ENCODE measurements around the gene SYNE2.

Gene SYNE2

DNA sequence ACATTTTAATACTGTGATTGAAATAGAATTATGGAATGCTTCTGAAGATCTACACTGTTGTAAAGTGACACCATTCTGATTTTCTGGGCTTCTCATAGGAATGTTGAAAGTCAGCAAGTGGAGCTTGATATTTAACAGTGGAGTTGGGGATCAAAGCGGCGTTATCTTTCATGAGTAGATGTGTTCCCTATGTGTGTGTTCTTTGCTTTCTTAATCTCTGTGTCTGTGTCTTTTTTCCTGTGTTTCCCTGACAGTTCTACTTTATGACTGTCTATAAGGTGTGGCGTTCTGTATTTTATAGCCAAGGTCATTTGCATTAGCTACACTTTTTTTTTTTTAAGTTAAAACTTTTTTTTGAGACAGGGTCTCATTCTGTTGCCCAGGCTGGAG, 24.7 kb downstream of the SYNE2 start:
- DNase-seq, result no peak

DNA sequence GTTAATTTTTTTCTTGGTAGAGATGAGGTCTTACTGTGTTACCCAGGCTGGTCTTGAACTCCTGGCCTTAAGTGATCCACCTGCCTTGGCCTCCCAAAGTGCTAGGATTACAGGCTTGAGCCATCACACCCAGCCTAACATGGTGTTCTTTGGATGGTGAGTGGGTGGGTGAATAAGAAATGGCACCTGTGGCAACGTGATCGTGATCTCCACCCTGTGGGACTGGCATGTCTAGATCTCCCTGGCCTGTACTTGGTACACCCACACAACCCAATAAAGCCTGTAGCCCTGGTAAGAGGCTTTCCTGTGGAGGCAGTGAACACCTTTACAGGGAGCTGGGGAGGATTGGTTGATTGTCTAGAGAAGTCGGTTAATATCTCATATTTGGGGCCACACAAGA, 25.2 kb downstream of the SYNE2 start:
- no peak for DNase-seq

DNA sequence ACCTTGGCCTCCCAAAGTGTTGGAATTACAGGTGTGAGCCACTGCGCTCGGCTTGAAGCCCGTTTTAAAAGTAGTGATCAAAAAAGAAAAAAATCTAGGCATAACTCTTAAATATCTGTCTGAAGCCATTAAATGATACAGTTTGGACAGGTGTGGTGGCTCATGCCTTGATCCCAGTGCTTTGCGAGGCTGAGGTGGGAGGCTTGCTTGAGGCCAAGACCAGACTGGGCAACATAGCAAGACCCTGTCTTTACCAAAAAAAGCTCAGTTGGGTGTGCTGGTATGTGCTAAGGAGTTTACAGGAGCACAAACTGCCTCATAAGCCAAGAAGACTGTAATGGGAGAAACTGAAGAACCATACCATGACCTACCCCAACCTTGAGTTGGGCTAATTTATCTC, 26.0 kb downstream of the SYNE2 start:
- DNase-seq, result no peak

DNA sequence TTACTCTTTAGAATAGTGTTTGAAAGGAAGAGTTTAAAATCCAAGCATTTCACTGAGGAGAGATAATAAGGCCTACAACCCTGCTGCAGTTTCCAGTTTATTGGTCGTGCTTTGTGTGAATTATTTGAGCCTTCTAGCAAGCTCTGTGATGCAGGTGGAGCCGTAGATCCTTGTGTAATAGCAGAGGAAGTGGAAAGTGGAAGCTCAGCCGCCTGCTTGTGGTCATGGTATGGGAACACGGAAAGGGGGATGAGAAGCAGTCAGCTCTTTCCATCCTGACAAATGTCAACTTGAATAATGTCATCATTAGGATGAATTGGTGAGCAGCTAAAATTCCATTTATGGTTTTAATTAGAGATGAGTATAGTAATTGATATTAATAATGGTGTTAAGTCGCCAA, 29.1 kb downstream of the SYNE2 start:
- DNase-seq, result peak; percentile 10 to 24

DNA sequence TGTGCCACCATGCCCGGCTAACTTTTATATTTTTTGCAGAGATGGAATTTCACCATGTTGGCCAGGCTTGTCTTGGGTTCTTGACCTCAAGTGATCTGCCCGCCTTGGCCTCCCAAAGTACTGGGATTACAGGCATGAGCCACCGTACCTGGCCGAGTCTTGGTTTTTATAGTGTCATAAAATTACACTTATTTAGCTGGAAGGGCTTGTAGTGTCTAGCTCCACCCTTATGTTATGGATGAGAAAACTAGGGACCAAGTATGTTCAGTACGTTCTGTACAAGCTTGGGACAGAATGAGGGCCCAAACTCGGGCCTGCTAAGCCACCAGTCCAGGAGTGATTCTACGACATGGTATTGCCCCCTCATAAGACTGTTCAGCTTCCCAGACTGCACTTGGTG, 35.1 kb downstream of the SYNE2 start:
- no peak for DNase-seq

DNA sequence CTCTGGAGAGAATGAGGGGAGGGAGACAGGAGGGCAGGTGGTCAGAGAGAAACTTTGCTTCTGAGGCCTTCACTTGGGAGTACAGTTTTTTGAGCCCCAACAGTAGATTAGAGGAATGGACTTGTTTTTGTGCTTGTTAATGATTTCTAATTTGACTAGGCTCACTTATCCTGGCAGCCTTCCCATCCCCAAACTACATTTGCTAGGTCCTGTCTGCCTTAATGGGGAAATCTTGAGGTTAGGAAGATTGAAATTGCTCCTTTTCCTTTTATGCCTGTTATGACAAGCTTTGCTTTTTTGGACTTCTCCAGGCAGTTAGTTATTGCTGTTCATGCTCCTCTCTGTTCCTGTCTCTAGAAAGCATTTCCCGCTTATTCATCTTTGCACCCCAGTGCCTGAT, 37.7 kb downstream of the SYNE2 start:
- no peak for DNase-seq

DNA sequence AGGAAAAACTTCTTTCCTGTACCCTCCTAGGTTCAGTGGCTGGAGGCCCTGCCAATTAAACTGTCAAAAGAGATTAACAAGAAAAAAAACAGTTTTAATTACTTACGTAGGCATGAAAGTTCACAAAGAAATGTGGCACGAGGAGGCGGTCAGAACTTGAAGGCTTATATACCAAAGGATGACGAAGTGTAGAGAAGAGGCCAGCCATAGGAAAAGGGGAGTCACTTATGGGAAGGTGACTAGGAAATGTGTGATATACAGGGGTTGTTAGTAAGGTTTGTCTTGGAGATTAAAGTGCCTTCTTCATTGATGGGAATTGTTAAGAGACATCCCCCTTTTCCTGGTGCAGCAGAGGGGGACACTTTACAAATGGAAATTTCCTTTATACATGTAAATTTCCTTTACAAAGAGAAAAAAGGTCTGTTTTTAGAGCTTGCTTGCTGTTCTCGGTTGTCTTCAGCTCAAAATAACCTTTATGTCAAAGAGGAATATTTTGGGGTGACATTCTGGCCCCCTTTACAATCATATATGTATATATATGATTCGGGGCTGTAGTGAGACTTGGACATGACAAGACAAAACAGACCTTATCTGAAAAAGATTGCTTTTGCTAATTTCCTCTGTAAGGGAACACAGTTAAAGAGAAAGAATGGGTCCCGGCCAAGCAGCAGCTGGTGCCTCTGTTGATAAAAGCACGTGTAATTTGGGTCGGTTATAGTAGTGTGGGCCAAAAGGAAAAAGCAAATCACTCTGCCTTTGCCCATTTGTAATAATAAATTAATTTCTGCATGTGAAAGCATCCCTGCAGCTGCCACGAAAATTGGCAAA, 38.6 kb downstream of the SYNE2 start:
- no peak for DNase-seq

DNA sequence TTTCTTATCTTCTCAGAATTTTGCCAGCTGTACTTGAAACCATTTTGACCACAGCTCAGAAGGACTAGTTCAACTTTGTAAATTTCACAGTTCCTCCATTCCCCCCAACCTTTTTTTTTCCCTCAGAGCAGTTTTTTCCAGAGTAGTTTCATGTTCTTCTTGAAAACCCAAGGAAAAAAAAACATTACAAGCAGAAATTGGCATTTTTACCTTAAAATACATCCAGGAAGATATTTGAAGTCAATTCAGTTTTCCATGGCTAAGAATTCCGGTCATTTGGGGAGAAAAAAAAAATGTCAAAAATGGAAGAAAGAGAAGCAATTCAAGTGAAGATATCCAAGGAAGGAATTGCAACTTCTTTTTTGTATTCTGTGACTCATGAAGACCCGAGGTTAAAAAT, 39.5 kb downstream of the SYNE2 start:
- DNase-seq, result no peak

DNA sequence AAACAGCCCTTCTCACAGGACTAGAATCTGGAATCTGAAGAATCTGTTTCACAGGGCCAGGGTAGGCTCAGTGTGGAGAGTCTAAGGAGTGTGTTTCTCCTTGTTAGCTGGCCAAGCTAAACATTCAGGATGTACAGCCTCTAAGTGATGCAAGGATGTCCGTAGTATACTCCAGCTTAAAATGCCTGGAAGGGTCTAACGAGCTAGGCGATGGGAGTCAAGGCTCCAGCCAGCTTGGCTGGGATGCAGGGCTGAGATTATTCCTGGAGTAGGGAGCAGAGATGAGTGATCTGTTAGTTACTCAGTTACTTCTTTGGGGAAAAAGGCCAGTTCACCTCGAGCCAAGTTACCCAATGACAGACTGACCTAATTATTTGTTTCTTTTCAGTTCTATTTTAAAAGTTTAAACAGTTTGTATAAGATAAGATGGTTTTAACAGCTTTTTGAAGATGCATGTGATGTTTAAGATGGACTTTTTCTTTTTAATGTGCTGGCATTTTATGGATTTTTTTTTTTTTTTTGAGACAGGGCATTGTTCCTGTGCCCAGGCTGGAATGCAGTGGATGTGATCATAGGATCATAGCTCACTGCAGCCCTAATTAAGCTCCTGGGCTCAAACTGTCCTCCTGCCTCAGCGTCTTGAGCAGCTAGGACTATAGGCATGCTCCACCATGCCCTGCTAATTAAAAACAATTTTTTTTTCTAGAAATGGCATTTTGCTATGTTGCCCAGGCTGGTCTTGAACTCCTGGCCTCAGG, 41.1 kb downstream of the SYNE2 start:
- DNase-seq, result no peak

DNA sequence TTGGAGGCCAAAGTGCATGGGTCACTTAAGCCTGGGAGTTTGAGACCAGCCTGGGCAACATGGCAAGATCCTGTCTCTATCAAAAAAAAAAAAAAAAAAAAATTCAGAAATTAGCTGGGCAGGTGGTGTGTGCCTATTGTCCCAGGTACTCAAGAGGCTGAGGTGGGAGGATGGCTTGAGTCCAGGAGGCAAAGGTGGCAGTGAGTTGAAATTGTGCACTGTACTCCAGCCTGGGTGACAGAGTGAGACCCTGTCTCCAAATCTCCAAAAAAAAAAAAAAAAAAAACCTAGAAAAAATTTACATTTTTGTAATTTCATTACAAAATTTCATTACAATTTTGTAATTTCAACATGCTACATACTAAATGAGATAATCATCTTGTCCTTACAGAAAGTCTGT, 42.7 kb downstream of the SYNE2 start:
- no peak for DNase-seq

DNA sequence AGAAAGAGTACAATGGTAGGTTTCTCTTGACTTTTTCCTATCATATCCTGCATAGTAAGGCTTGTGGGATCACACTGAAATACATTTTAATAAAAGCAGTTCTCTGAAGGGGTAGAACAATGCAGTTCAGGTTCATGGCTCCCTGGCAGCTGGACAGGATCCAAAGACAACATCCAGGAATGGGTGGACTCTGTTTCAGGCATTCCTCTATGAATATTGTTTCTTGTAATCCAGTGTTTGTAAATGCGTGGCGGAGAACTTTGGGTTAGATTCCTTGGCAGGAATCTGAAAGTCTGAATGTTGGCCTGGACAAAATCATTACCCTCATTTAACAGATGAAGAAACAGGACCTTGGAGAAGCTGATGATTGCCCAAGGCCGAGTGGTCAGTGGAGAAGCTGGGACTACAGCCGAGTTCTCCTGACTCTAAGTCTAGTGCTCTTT, 43.5 kb downstream of the SYNE2 start:
- no peak for DNase-seq

DNA sequence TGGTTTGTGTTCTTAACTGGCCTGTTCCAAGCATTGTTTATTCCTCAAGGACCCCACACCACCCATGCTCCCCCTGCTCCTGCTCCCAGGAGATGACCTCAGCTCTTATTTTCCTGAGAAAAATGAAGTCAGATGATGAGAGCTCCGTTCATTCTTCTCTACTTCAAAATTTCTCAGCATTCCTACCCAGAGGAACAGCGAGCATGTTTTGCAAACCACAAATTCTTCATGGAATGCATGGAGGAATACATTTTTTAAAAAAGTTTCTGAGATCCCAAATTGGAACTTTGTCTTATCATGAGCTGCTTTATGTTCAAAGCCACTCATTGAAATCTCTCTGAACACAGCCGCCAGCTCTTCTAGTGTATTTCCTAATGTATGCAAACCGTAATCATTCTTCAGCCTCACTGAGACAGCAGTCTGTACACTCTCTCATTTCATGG, 44.9 kb downstream of the SYNE2 start:
- DNase-seq, result no peak

DNA sequence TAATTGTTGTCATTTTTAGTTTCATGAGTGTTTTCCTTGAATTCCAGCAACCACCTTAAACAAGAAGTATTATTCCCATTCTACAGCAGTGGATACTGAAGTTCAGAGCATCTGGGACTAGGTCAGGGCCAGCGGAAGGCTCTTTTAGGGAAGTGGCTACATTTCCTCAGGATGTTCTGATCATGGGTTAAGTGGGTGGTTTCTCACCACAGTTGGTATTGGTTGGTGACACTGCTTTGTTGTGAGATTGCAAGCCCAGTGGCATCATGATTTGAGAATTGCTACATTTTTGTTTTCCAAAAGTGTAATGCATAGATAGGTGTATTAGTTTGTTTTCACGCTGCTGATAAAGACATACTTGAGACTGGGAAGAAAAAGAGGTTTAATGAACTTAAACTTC, 47.1 kb downstream of the SYNE2 start:
- peak; percentile 18 to 24 for DNase-seq

DNA sequence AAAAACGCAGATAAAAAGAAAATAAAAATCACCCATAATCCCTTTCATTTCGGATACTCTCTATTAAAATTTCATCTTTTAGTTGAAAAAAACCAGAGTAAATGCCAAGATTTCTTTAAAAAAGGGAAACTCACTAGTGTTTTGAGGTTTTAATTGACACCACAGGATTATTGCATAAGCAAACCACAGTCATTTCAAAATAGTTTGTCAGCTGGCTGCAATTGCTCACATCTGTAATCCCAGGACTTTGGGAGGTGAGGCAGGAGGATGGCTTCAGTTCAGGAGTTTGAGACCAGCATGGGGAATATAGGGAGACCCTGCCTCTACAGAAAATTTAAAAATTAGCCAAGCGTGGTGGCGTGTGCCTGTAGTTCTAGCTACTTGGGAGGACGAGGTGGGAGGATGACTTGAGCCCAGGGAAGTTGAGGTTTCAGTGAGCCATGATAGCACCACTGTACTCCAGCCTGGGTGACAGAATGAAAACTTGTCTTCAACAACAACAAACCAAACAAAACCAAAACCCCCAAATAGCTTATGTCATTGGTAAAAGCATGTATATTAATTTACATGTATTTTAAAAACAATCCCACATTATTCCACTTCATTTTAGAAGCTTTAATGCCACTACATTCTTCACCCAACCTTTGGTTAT, 48.8 kb downstream of the SYNE2 start:
- DNase-seq, result peak; percentile 41 to 49

DNA sequence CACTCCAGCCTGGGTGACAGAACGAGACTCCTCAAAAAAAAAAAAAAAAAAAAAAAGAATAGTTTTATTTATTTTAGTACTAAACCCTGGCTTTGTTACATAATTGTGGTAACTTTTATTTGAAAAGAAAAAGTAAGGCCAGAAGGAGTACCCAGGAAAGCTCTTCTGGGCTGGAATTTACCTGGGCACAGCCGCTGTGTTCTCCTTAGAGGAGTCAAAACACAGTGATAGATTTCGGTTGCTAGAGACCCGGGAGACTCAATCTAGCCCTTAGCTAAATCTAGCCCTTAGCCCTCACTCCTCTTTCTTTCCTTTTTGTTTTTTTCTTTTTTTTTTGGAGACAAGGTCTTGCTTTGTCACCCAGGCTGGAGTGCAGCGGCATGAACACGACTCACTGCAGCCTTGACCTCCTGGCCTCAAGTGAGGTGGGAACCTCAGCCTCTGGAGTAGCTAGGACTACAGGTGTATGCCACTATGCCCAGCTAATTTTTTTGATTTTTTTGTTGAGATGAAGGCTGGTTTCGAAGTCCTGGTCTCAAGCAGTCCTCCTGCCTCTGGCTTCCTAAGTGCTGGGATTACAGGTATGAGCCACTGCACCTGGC, 49.7 kb downstream of the SYNE2 start:
- DNase-seq, result no peak

DNA sequence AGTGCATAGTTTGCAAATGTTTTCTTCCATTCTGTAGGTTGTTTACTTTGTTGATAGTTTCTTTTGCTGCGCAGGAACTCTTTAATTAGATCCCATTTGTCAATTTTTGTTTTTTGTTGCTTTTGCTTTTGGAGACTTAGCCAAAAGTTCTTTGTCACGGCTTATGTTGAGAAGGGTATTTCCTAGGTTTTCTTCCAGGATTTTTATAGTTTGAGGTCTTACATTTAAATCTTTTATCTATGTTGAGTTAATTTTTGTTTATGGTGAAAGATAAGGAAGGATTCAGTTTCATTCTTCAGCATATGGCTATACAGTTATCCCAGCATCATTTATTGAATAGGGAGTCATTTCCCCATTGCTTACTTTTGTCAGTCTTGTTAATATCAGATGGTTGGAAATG, 51.9 kb downstream of the SYNE2 start:
- no peak for DNase-seq

DNA sequence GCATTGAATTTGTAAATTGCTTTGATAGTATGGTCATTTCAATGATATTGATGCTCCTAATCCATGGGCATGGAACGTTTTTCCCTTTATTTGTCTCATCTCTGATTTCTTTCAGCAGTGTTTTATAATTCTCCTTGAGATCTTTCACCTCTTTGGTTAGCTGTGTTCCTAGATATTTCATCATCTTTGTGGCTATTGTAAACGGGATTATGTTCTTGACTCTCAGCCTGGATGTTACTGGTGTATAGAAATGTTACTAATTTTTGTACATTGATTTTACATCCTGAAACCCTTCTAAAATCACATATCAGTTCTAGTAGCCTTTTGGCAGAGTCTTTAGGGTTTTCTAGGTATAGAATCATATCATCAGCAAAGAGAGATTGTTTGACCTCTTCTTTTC, 52.6 kb downstream of the SYNE2 start:
- DNase-seq, result no peak

DNA sequence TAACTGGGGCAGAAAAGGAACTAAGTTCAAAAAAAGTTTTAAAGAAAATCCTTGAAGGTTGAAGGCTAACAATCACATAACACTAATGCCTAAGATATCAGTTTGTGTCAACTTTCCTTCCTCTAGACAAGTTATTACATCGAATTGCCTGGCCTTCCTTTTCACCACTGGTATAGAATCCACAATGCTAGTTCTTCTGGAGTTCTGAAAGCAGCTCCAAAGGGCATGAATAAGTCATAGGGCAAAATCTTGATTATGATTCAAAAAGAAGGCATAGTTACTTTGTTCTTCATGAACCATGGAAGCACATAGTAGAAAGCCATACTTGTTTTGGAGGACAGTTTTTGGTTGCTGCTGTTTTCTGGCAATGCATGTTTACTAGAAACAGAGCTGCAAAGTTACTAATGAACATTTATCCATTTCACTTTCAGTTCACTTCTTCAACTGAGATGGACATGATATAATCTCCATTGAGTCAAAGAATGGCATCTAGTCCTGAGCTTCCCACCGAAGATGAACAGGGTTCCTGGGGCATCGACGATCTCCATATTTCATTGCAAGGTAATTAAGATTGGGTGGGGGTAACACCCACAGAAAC, 56.0 kb downstream of the SYNE2 start:
- DNase-seq, result no peak

DNA sequence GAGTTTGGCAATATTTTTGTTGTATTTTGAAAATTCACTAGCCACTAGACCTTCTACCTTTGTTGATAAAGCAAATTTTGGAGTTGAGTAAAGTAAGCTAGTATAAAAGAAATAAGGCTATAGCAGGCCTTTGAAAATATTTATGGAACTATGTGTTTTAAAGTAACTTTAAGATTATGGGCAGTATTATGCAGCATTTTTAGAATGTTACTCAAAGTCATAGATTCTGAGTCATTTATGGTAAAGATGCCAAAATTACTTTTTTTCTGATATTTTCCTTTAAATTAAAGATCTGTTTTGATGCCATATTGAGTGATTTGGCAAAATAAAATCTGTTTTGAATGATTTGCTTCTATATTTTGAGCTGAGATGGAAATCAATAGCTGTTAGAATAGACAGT, 57.2 kb downstream of the SYNE2 start:
- DNase-seq, result no peak

DNA sequence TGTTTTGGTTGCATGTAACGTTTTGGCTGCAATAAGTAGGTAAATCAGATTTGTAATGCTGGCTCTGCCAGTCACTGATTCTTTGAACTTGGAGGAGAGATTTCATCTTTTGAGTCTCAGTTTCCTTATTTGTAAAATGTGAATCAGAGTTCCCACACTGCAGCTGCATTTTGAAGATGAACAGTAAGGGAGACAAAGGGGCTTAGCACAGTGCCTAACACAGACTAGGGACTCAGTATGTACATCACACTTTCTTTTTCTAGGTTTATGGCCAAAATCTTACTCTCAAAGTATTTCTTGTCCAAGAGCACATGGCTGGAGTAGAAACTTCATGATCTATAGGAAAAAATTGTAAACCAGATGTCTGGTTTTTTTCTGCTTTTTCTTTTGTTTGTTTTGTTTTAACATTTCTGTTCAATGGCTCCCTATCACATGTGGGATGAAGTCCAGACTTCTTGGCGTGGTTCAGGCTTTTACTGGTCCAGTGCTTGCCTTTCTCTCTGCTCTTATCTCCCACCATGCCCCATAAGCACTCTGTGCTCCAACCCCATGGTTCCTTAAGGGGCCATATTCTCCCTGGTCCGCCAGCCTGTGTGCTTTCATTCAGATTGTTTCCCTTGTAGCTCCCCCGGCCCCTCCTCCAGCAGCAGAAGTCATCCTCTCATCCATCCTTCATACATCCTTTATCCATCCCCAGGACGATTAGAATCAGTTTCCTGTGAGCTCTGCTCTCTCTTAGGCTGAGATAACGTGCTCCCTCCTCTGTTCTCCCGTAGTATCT, 58.0 kb downstream of the SYNE2 start:
- no peak for DNase-seq

DNA sequence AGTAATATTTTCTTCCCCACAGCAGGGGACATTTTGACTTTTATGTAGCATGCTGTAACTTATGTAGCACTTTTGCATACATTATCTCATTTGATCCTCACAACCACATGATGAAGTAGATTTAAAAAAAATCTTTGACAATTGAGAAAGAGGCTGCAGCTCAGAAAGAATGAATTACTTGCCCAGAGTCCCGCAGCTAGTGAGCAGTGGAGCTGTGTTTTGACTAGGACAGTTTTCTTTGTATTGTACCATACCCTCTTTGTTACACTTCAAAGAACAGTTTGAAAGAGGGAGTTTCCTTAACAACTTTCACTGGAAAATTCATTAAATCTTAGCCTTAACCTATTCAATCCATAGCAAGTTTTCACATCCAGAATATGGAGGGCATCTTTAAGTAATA, 58.6 kb downstream of the SYNE2 start:
- DNase-seq, result no peak

DNA sequence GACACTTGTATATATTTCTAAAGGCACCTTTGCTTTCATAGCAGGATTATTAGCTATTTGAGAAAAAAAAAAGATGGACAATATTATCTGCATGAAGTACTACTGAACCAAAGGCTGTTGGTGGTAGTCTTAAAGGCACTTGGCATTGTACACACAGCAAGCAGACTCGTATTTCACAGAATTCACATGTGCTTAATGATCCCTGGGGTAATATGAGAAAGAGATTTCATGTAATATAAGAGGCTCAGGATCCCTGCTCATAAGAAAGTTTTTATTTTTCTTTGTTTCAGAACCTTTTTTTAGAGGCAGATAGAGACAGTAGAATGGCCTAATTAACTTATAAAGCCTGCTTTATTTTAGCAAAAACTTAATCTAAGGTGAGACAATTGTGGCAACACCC, 59.5 kb downstream of the SYNE2 start:
- no peak for DNase-seq
